H1 (cell line): Measurements from ENCODE around the gene FAH. TPM values are rescaled to one million over a fixed set of nuclear protein-coding genes. Genes with fewer than 3 reads are reported as not detected.

Source experiments
- CTCF ChIA-PET: fragments of 300-600 bp; sonication (Branson Sonifier 250); formaldehyde crosslinking; loops from one replicate; lab custom pipeline; 2021; ENCODE audit not compliant: partially characterized antibody; lab: Charles Lee
- POLR2A ChIA-PET: fragments of 300-600 bp; sonication (Branson Sonifier 250); formaldehyde crosslinking; loops from one replicate; lab custom pipeline; 2021; ENCODE audit warnings: inconsistent platforms; ENCODE audit not compliant: partially characterized antibody; lab: Charles Lee
- DNase-seq, 2 experiments: peaks; one replicate each; pipeline versions ENCODE4 v3.0.0 to v3.0.0-alpha.2; 2010 to 2022; ENCODE audit warnings: low spot score in 2 of 2, low read depth in 1 of 2, mixed read lengths in 1 of 2
- FAIRE-seq: peaks from 2 replicates; lab custom pipeline; 2011; peaks lifted over from hg19 to GRCh38; lab: Jason Lieb, UNC
- H2AFZ ChIP-seq: 2 replicates; pipeline ENCODE4 v1.8.1; 2012; ENCODE audit warnings: low read length, inconsistent platforms
- H2AK5ac ChIP-seq: 2 replicates; pipeline ENCODE4 v1.6.1; 2013; ENCODE audit warnings: low read depth, low read length
- H2BK120ac ChIP-seq: replicated peaks from 2 replicates; pipeline ENCODE3; 2013; ENCODE audit warnings: low read depth, low read length, inconsistent platforms
- H2BK12ac ChIP-seq: 2 replicates; pipeline ENCODE4 v1.6.1; 2013; ENCODE audit warnings: low read depth, low read length
- H2BK15ac ChIP-seq: 2 replicates; pipeline ENCODE4 v1.6.1; 2013; ENCODE audit warnings: low read length
- H2BK20ac ChIP-seq: 2 replicates; pipeline ENCODE4 v1.6.1; 2013; ENCODE audit warnings: low read length
- H2BK5ac ChIP-seq: 2 replicates; pipeline ENCODE4 v1.6.1; 2013; ENCODE audit warnings: low read depth, low read length
- H3K14ac ChIP-seq: 2 replicates; pipeline ENCODE4 v1.6.1; 2013; ENCODE audit warnings: inconsistent platforms; ENCODE audit not compliant: insufficient read length
- H3K18ac ChIP-seq: 2 replicates; pipeline ENCODE4 v1.6.1; 2013; ENCODE audit warnings: low read length; ENCODE audit errors: extremely low read depth
- H3K23ac ChIP-seq: 2 replicates; pipeline ENCODE4 v1.6.1; 2013; ENCODE audit warnings: inconsistent platforms; ENCODE audit not compliant: insufficient read length
- H3K23me2 ChIP-seq: 2 replicates; pipeline ENCODE4 v1.6.1; 2013; ENCODE audit warnings: low read depth, low read length
- H3K27ac ChIP-seq: 2 replicates; pipeline ENCODE4 v1.6.1; 2011; ENCODE audit warnings: low read depth, low read length, inconsistent platforms
- H3K27me3 ChIP-seq, 4 experiments: replicated peaks in 1 of 4; 1 replicate in 1 of 4; 2 replicates in 3 of 4; pipeline versions ENCODE4 v1.6.1 to v1.8.1; 2011 to 2013; ENCODE audit warnings: low read length in 3 of 4, mild to moderate bottlenecking in 3 of 4, inconsistent platforms in 2 of 4, mixed read lengths in 2 of 4, moderate library complexity in 1 of 4; ENCODE audit not compliant: control insufficient read depth in 3 of 4, insufficient read depth in 3 of 4; ENCODE audit errors: extremely low read depth in 1 of 4
- H3K36me3 ChIP-seq, 4 experiments: 2 replicates each; pipeline versions ENCODE4 v1.6.1 to v1.8.1; 2011 to 2013; ENCODE audit warnings: mild to moderate bottlenecking in 4 of 4, low read length in 3 of 4, moderate library complexity in 2 of 4, control low read depth in 1 of 4, inconsistent platforms in 1 of 4; ENCODE audit not compliant: insufficient read depth in 4 of 4, control insufficient read depth in 2 of 4
- H3K4ac ChIP-seq: replicated peaks from 2 replicates; pipeline ENCODE3; 2013; ENCODE audit warnings: low read length, low read depth, mixed read lengths, inconsistent platforms; ENCODE audit not compliant: insufficient read length
- H3K4me1 ChIP-seq, 4 experiments: replicated peaks in 1 of 4; 1 replicate in 1 of 4; 2 replicates in 3 of 4; pipeline versions ENCODE4 v1.6.1 to v1.8.1; 2011 to 2013; ENCODE audit warnings: low read length in 3 of 4, inconsistent platforms in 2 of 4, mixed read lengths in 1 of 4; ENCODE audit not compliant: insufficient read depth in 4 of 4, control insufficient read depth in 3 of 4
- H3K4me2 ChIP-seq, 2 experiments: 2 replicates each; pipeline versions ENCODE4 v1.6.1 to v1.8.1; 2011 to 2013; ENCODE audit warnings: low read depth in 2 of 2, low read length in 2 of 2, control low read depth in 1 of 2, inconsistent platforms in 1 of 2, mild to moderate bottlenecking in 1 of 2; ENCODE audit not compliant: insufficient read depth in 1 of 2
- H3K4me3 ChIP-seq, 4 experiments: fragments of 200-600, 300-600 bp in 1 of 4; sonication (generic), shearing (Covaris generic), sonication (Bioruptor Twin) in 1 of 4; 2 replicates each; pipeline versions ENCODE4 v1.5.1 to v1.8.1; 2011 to 2016; ENCODE audit warnings: low read length in 4 of 4, low read depth in 3 of 4, control low read depth in 2 of 4, inconsistent platforms in 2 of 4, mild to moderate bottlenecking in 2 of 4, mixed read lengths in 1 of 4, moderate library complexity in 1 of 4; ENCODE audit not compliant: insufficient read depth in 2 of 4; ENCODE audit errors: extremely low read depth in 1 of 4
- H3K56ac ChIP-seq: replicated peaks from 2 replicates; pipeline ENCODE3; 2013; ENCODE audit warnings: low read depth, mild to moderate bottlenecking, mixed read lengths, low read length, inconsistent platforms; ENCODE audit not compliant: insufficient read length
- H3K79me1 ChIP-seq: 2 replicates; pipeline ENCODE4 v1.6.1; 2013; ENCODE audit warnings: low read depth, low read length, control low read depth
- H3K79me2 ChIP-seq, 2 experiments: 2 replicates each; pipeline versions ENCODE4 v1.6.1 to v1.8.1; 2012 to 2013; ENCODE audit warnings: low read length in 2 of 2, mild to moderate bottlenecking in 2 of 2, inconsistent platforms in 1 of 2; ENCODE audit not compliant: insufficient read depth in 2 of 2, control insufficient read depth in 1 of 2
- H3K9ac ChIP-seq, 4 experiments: replicated peaks in 1 of 4; 1 replicate in 1 of 4; 2 replicates in 3 of 4; pipeline versions ENCODE4 v1.6.1 to v1.8.1; 2011 to 2013; ENCODE audit warnings: low read depth in 3 of 4, low read length in 3 of 4, control low read depth in 2 of 4, mild to moderate bottlenecking in 2 of 4, moderate library complexity in 2 of 4, inconsistent platforms in 1 of 4; ENCODE audit errors: extremely low read depth in 1 of 4
- H3K9me3 ChIP-seq, 2 experiments: 2 replicates each; pipeline versions ENCODE4 v1.6.1 to v1.8.1; 2012 to 2013; ENCODE audit warnings: mild to moderate bottlenecking in 2 of 2, moderate library complexity in 2 of 2, control low read depth in 1 of 2, inconsistent platforms in 1 of 2, low read depth in 1 of 2, low read length in 1 of 2, mixed read lengths in 1 of 2; ENCODE audit not compliant: insufficient read depth in 2 of 2
- H4K20me1 ChIP-seq, 2 experiments: replicated peaks in 1 of 2; 2 replicates each; pipeline versions ENCODE3 to v1.8.1; 2011 to 2013; ENCODE audit warnings: inconsistent platforms in 2 of 2, low read length in 2 of 2, mild to moderate bottlenecking in 1 of 2; ENCODE audit not compliant: insufficient read depth in 2 of 2, control insufficient read depth in 1 of 2
- H4K5ac ChIP-seq: 2 replicates; pipeline ENCODE4 v1.6.1; 2013; ENCODE audit warnings: low read length, low read depth, mixed read lengths, inconsistent platforms; ENCODE audit not compliant: insufficient read length
- H4K8ac ChIP-seq: 2 replicates; pipeline ENCODE4 v1.8.0; 2013; ENCODE audit warnings: mild to moderate bottlenecking, moderate library complexity, low read length, inconsistent platforms; ENCODE audit not compliant: insufficient read depth; ENCODE audit errors: extremely low read depth
- H4K91ac ChIP-seq: replicated peaks from 2 replicates; pipeline ENCODE3; 2013; ENCODE audit warnings: low read length, mixed read lengths, inconsistent platforms; ENCODE audit not compliant: insufficient read length
- CEBPB ChIP-seq: IDR thresholded peaks from 2 replicates; pipeline ENCODE4 v1.6.1; 2012; ENCODE audit warnings: low read depth, low read length
- EGR1 ChIP-seq: IDR thresholded peaks from 2 replicates; pipeline ENCODE4 v1.6.1; 2011; ENCODE audit warnings: low read depth, low read length, borderline replicate concordance
- POLR2A ChIP-seq, 2 experiments: IDR thresholded peaks; 1 replicate in 1 of 2; 2 replicates in 1 of 2; pipeline ENCODE4 v1.6.1; 2011; ENCODE audit warnings: low read depth in 2 of 2, low read length in 2 of 2, mild to moderate bottlenecking in 2 of 2; ENCODE audit errors: control extremely low read depth in 1 of 2
- POU5F1 ChIP-seq: IDR thresholded peaks from 2 replicates; pipeline ENCODE4 v1.6.1; 2011; ENCODE audit warnings: low read depth, mild to moderate bottlenecking, low read length, moderate library complexity
- SAP30 ChIP-seq: fragments of 300-600 bp; sonication (generic); IDR thresholded peaks from 2 replicates; pipeline ENCODE4 v1.7.1; 2012; ENCODE audit warnings: low read length, moderate library complexity, mild to moderate bottlenecking, inconsistent platforms; ENCODE audit not compliant: insufficient read depth, insufficient replicate concordance
- SIN3A ChIP-seq, 2 experiments: IDR thresholded peaks in 1 of 2; conservative IDR thresholded peaks in 1 of 2; 2 replicates each; pipeline ENCODE4 v1.6.1; 2011 to 2012; ENCODE audit warnings: low read length in 2 of 2, improper control_type of control experiment in 1 of 2, low read depth in 1 of 2, mild to moderate bottlenecking in 1 of 2
- TAF1 ChIP-seq: IDR thresholded peaks from 2 replicates; pipeline ENCODE4 v1.6.1; 2011; ENCODE audit warnings: mild to moderate bottlenecking, low read depth, low read length
- TCF12 ChIP-seq: IDR thresholded peaks from 2 replicates; pipeline ENCODE4 v1.6.1; 2011; ENCODE audit warnings: low read depth, mild to moderate bottlenecking, low read length
- USF2 ChIP-seq: IDR thresholded peaks from 2 replicates; pipeline ENCODE4 v1.6.1; 2011; ENCODE audit warnings: low read length, improper control_type of control experiment
- WGBS, 2 experiments: shearing (Covaris generic) in 1 of 2; methylation state at CpG; one replicate each; pipeline versions ENCODE4 v1.1.6 to v1.1.7; 2013 to 2015; ENCODE audit warnings: low lambda C conversion rate in 2 of 2, mixed read lengths in 2 of 2, inconsistent platforms in 1 of 2, low coverage in 1 of 2, missing lambda C conversion rate in 1 of 2; ENCODE audit not compliant: insufficient replicate concordance in 2 of 2, insufficient coverage in 1 of 2, insufficient read length in 1 of 2; ENCODE audit errors: extremely low coverage in 1 of 2, missing lambda C conversion rate in 1 of 2; 5-methylcytosine and 5-hydroxymethylcytosine counted together
- polyA plus RNA-seq, 7 experiments: library from polyadenylated mRNA; depleted of rRNA in 3 of 7; stranded (reverse) in 5 of 7; unstranded in 2 of 7; fragments of >200 nt in 5 of 7; fragments of 200-250 nt in 2 of 7; gene quantifications; 1 replicate in 5 of 7; 2 replicates in 1 of 7; 4 replicates in 1 of 7; pipeline versions ENCODE4 v1.2.1 to v1.2.3, GENCODE V29; 2011 to 2013; ENCODE audit warnings: missing spikeins in 2 of 7, mixed read lengths in 2 of 7
- total RNA-seq: library from RNA; stranded (reverse); fragmentation: NEBNext Ultra II Directional; extraction: Animal tissue kit (Norgen Biotek cat#: 25700); gene quantifications from 2 replicates; pipeline ENCODE4 v1.2.1, GENCODE V29; 2021
- TF ChIP-seq, protein P1 (sequence below): IDR thresholded peaks from 2 replicates; pipeline ENCODE4 v1.6.1; 2012; ENCODE audit warnings: inconsistent platforms

FAH gene
- total and polyA plus RNA-seq, 2 of the 8 experiments (the other 6 are each of a cell fraction or from before 2014, with no cell fraction given), result 20.0 to 21.7 TPM

DNA sequence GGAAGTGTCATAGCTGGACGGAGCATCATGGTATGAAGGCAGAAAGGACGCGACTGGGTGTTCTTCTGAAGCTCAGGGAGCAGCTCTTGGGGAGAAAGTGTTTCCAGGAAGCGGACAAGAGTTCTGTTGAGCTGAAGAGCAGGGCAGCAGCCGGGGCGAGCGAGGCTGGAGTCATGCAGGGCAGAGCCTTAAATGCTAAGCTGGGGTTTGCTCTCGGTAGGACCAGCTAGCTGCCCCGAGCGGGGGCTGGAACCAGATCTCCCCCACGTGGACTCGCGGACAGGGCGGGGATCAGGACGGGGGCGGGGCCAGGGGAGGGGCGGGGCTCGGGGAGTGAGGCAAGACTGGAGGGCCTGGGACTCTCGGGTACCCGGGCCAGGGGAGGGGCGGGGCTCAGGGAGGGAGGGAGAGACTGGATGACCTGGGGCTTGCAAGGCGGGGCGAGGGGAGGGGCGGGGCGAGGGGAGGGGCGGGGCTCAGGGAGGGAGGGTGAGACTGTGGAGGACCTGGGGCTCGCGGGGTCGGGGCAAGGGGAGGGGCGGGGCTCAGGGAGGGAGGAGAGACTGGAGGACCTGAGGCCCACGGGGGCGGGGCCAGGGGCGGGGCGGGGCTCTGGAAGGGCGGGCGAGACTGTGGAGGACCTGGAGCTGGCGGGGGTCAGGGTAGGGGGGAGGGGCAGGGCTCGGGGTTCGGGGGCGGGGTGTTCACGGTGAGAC is 461 bp upstream of the FAH start:
- no peak overlapping the region for H2BK15ac ChIP-seq
- H3K56ac ChIP-seq, result no peak overlapping the region
- POLR2A ChIA-PET, result interaction anchor here (0.6 to 2.2 kb wide), 2 partner anchors 11 to 151 kb away, joined by 3 to 11 read pairs; no protein-coding TSS in a partner anchor
- peaks cover 9% of the 10 kb centered on the region for H3K23me2 ChIP-seq
- CTCF ChIA-PET, result interaction anchor here (0.6 to 2.2 kb wide), 5 partner anchors 20 to 64 kb away, joined by 3 to 10 read pairs (median 4); no protein-coding TSS in a partner anchor
- no peak overlapping the region for H3K14ac ChIP-seq
- no peak overlapping the region for H2BK120ac ChIP-seq
- no peaks in the 10 kb centered on the region for H3K9me3 ChIP-seq
- no peak overlapping the region for H4K91ac ChIP-seq
- peaks cover 0 to 2% (median 0%) of the 10 kb centered on the region in 4 experiments; a peak in 2 of 7 replicates for H3K27me3 ChIP-seq
- H3K4ac ChIP-seq, result no peak overlapping the region
- H2BK20ac ChIP-seq, result no peak overlapping the region
- no peak overlapping the region for H2AK5ac ChIP-seq
- H3K18ac ChIP-seq, result peak overlapping the region; percentile 78
- H3K4me3 ChIP-seq, result peak overlapping the region; percentile 61 to 83 (median 66)
- no peaks in the 10 kb centered on the region for H3K36me3 ChIP-seq
- no peak for FAIRE-seq
- DNase-seq, result peak; percentile 85 to 89
- H3K9ac ChIP-seq, result peak overlapping the region in 3 of 4 experiments; percentile 31 to 72 (median 59); a peak in 4 of 7 replicates
- H4K8ac ChIP-seq, result 0 out of 2 replicates have a peak overlapping the region, but pooled peaks have one; percentile 39
- H3K4me1 ChIP-seq, result peaks cover 0 to 12% (median 2%) of the 10 kb centered on the region in 4 experiments; a peak in 3 of 7 replicates
- H3K4me2 ChIP-seq, result peak overlapping the region; percentile 93
- H3K27ac ChIP-seq, result 0 out of 2 replicates have a peak overlapping the region, but pooled peaks have one; percentile 19
- H3K23ac ChIP-seq, result no peak overlapping the region
- peak overlapping the region; percentile 99 for H2AFZ ChIP-seq
- H2BK5ac ChIP-seq, result no peak overlapping the region
- no peak overlapping the region for H2BK12ac ChIP-seq
- no peaks in the 10 kb centered on the region for H3K79me2 ChIP-seq
- WGBS, 2 experiments, result 4% methylated on average over 10 of the region's 41 CpGs; no CpG with 5 or more reads in 1 of the 2 experiments
- peaks cover 3% of the 10 kb centered on the region; the same call in 1 of the 2 replicates for H3K79me1 ChIP-seq
- peaks cover 0 to 3% of the 10 kb centered on the region in 2 experiments for H4K20me1 ChIP-seq
- H4K5ac ChIP-seq, result no peak overlapping the region
- TF ChIP-seq POLR2A (IDR thresholded peaks at IDR 0.05; ENCODE audit: control extremely low read depth in 1 of 2, low read depth in 2 of 2, low read length in 2 of 2) (no peak; a peak in 1 of 3 replicates), EGR1 (no peak), CEBPB (no peak), TCF12 (no peak), SIN3A (conservative IDR thresholded peaks at IDR 0.05 in 1 of 2, IDR thresholded peaks at IDR 0.05 in 1 of 2; ENCODE audit: low read depth in 1 of 2, low read length in 2 of 2) (no peak), USF2 (no peak), SAP30 (no peak), TAF1 (peak; percentile 73), POU5F1 (no peak)
- TF ChIP-seq, protein P1, sequence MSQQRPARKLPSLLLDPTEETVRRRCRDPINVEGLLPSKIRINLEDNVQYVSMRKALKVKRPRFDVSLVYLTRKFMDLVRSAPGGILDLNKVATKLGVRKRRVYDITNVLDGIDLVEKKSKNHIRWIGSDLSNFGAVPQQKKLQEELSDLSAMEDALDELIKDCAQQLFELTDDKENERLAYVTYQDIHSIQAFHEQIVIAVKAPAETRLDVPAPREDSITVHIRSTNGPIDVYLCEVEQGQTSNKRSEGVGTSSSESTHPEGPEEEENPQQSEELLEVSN, result no peak
